ENCODE measurements around the gene ZNF91.

DNA sequence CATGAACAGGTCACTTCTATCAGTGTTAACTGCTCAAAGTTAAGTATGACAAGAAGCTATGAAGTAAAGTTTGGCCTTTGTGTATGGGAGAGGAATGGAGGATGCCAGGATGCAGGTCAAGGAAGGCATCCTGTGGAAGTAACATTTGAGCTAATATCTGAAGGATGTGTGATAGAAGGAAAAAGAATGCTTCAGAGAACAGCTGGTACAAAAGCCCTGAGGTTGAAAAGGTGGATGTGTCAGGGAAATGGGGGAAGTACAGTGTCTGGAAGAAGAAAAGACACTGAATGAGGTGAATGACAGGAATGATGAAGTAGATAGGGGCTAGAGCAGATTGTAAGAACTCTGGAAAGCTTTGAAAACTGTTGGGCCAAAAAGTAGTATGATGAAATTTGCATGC lies 67.1 kb downstream of the ZNF91 start:
- TF ChIP-seq, protein P1, sequence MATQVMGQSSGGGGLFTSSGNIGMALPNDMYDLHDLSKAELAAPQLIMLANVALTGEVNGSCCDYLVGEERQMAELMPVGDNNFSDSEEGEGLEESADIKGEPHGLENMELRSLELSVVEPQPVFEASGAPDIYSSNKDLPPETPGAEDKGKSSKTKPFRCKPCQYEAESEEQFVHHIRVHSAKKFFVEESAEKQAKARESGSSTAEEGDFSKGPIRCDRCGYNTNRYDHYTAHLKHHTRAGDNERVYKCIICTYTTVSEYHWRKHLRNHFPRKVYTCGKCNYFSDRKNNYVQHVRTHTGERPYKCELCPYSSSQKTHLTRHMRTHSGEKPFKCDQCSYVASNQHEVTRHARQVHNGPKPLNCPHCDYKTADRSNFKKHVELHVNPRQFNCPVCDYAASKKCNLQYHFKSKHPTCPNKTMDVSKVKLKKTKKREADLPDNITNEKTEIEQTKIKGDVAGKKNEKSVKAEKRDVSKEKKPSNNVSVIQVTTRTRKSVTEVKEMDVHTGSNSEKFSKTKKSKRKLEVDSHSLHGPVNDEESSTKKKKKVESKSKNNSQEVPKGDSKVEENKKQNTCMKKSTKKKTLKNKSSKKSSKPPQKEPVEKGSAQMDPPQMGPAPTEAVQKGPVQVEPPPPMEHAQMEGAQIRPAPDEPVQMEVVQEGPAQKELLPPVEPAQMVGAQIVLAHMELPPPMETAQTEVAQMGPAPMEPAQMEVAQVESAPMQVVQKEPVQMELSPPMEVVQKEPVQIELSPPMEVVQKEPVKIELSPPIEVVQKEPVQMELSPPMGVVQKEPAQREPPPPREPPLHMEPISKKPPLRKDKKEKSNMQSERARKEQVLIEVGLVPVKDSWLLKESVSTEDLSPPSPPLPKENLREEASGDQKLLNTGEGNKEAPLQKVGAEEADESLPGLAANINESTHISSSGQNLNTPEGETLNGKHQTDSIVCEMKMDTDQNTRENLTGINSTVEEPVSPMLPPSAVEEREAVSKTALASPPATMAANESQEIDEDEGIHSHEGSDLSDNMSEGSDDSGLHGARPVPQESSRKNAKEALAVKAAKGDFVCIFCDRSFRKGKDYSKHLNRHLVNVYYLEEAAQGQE (IDR thresholded peaks at IDR 0.05; ENCODE audit: insufficient read depth in 1 of 2, low read depth in 2 of 2, low read length in 2 of 2) = no peak
- TF ChIP-seq POLR2AphosphoS5 (IDR thresholded peaks at IDR 0.05; ENCODE audit: low read depth, low read length) = no peak

Measured in PFSK-1 (cell line).